ENCODE measurements around the gene CDAN1. TPM values are rescaled to one million over a fixed set of nuclear protein-coding genes. Genes with fewer than 3 reads are reported as not detected.

The CDAN1 gene
- total RNA-seq, 3 donors from 2014 or later = 8.8 to 15.2 (median 14.7) TPM

DNA sequence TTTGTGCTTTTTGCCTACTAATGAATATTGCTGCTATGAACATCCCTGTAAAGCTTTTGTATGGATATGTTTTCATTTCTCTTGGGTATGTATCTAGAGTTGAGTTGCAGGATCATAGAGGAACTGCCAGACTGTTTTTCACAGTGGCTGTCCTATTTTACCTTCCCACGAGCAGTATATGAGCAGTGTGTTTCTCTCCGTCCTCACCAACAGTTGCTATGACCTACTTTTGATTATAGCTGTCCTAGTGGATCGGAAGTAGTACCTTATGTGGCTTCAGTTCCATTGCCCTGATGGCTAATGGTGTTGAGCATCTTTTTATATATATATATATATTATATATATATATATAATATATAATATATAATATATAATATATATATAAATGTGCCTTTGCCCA, 25.2 kb downstream of the CDAN1 start:
- Histone ChIP-seq H3K4me3 (no peak overlapping the region), H3K36me3 (no peaks in the 10 kb centered on the region), H3K27ac (no peak overlapping the region), H3K9me3 (no peaks in the 10 kb centered on the region), H3K4me1 (no peaks in the 10 kb centered on the region), H3K27me3 (no peaks in the 10 kb centered on the region)
- TF ChIP-seq, protein P1, sequence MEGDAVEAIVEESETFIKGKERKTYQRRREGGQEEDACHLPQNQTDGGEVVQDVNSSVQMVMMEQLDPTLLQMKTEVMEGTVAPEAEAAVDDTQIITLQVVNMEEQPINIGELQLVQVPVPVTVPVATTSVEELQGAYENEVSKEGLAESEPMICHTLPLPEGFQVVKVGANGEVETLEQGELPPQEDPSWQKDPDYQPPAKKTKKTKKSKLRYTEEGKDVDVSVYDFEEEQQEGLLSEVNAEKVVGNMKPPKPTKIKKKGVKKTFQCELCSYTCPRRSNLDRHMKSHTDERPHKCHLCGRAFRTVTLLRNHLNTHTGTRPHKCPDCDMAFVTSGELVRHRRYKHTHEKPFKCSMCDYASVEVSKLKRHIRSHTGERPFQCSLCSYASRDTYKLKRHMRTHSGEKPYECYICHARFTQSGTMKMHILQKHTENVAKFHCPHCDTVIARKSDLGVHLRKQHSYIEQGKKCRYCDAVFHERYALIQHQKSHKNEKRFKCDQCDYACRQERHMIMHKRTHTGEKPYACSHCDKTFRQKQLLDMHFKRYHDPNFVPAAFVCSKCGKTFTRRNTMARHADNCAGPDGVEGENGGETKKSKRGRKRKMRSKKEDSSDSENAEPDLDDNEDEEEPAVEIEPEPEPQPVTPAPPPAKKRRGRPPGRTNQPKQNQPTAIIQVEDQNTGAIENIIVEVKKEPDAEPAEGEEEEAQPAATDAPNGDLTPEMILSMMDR (IDR thresholded peaks at IDR 0.05) = no peak
- no peak for TF ChIP-seq POLR2AphosphoS5 (IDR thresholded peaks at IDR 0.05)
- no peak for TF ChIP-seq POLR2A (IDR thresholded peaks at IDR 0.05)
- DNase-seq (ENCODE audit: low spot score in 2 of 2) = no peak
- intact Hi-C loops (cut with DNase I; ENCODE audit: low total_unique reads) = no loop called here

DNA sequence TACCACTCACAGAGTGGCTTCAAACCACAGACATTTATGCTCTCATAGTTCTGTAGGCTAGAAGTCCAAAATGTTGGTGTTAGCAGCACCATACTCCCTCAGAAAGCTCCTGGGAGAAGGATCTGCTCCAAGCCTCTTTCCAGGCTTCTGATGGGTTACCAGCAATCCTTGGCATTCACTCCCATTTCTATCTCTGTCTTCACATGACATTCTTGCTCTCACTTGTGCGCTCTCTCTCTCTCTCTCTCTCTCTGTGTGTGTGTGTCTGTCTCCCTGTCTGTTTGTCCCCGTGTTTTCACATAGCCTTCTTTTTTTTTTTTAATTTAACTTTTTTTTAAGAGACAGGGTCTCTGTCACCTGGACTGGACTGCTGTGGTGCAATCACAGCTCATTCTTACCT, 26.3 kb downstream of the CDAN1 start:
- TF ChIP-seq, protein P1 (IDR thresholded peaks at IDR 0.05) = no peak
- TF ChIP-seq POLR2AphosphoS5 (IDR thresholded peaks at IDR 0.05) (no peak), POLR2A (IDR thresholded peaks at IDR 0.05) (no peak)
- Histone ChIP-seq H3K36me3 (no peaks in the 10 kb centered on the region), H3K4me3 (no peak overlapping the region), H3K9me3 (no peaks in the 10 kb centered on the region), H3K27me3 (no peaks in the 10 kb centered on the region), H3K4me1 (no peaks in the 10 kb centered on the region), H3K27ac (no peak overlapping the region)
- no peak for DNase-seq (ENCODE audit: low spot score in 2 of 2)
- intact Hi-C loops (cut with DNase I; ENCODE audit: low total_unique reads) = no loop called here

DNA sequence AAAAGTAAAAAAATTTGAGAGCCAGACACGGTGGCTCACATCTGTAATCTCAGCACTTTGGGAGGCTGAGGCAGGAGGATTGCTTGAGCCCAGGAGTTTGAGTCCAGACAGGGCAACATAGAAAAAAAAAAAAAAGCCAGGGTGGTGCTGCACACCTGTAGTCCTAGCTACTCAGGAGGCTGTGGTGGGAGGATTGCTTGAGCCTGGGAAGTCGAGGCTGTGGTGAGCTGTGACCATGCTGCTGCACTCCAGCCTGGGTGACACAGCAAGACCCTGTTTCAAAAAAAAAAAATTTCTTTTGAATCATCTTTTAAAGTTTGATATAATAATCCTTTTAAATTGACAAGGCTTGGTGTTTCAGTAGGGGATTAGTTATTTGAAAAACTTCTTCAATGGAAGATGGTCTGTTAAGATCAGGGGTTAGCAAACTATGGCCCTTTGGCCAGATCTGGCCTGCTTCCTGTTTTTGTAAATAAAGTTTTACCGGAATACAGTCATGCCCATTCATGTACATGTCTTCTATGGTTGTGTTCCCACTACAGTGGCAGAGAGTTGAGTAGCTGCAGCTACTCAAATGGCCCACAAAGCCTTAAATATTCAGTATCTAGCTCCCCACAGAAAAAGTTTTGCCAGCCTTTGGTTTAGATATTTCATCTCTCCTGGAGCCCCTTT, 28.9 kb downstream of the CDAN1 start:
- no peak for DNase-seq (ENCODE audit: low spot score in 2 of 2)
- intact Hi-C loops (cut with DNase I; ENCODE audit: low total_unique reads) = no loop called here
- H3K27ac ChIP-seq = peak overlapping the region in 1 of 2 donors; percentile 8
- no peaks in the 10 kb centered on the region for H3K36me3 ChIP-seq
- H3K4me3 ChIP-seq = no peak overlapping the region
- no peaks in the 10 kb centered on the region for H3K4me1 ChIP-seq
- no peak for TF ChIP-seq POLR2AphosphoS5 (IDR thresholded peaks at IDR 0.05)
- TF ChIP-seq, protein P1 (IDR thresholded peaks at IDR 0.05) = no peak
- TF ChIP-seq POLR2A (IDR thresholded peaks at IDR 0.05) = no peak
- H3K27me3 ChIP-seq = no peaks in the 10 kb centered on the region
- no peaks in the 10 kb centered on the region for H3K9me3 ChIP-seq

DNA sequence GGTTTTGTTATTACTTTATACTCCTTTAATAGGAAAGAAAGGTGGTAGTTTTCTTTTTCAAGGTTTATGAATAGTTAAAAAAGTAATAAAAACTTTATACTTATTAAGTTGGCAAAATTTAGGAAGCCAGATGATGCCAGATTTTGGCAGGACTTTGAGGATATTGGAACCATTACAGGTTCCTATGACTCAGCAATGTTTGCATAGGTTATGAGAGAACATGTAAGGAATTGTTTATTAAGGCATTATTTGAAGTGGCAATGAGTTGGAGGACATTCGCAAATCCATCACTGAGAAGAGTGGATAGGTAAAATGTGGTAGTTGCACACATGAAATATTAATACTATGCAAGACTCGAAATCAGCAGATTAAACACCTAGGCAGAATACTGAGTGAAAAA, 29.9 kb downstream of the CDAN1 start:
- Histone ChIP-seq H3K9me3 (no peaks in the 10 kb centered on the region), H3K36me3 (no peaks in the 10 kb centered on the region), H3K4me1 (no peaks in the 10 kb centered on the region), H3K4me3 (no peak overlapping the region), H3K27ac (no peak overlapping the region), H3K27me3 (no peaks in the 10 kb centered on the region)
- intact Hi-C loops (cut with DNase I; ENCODE audit: low total_unique reads) = no loop called here
- DNase-seq (ENCODE audit: low spot score in 2 of 2) = no peak
- TF ChIP-seq POLR2A (IDR thresholded peaks at IDR 0.05) (no peak), POLR2AphosphoS5 (IDR thresholded peaks at IDR 0.05) (no peak)
- TF ChIP-seq, protein P1 (IDR thresholded peaks at IDR 0.05) = no peak

DNA sequence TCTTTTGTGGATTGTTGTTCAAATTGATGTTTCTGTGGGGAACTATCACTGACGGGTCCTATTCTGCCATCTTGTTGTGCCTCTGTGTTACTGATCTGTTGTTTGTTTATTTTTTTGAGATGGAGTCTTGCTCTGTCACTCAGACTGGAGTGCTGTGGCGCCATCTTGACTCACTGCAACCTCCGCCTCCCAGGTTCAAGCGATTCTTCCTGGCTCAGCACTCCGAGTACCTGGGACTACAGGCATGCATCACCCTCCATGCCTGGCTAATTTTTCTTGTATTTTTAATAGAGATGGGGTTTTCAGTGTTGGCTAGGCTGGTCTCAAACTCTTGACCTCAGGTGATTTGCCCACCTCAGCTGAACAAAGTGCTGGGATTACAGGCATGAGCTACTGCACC, 31.6 kb downstream of the CDAN1 start:
- no peak overlapping the region for H3K4me3 ChIP-seq
- no peaks in the 10 kb centered on the region for H3K27me3 ChIP-seq
- H3K27ac ChIP-seq = no peak overlapping the region
- no peaks in the 10 kb centered on the region for H3K9me3 ChIP-seq
- intact Hi-C loops (cut with DNase I; ENCODE audit: low total_unique reads) = no loop called here
- no peak for DNase-seq (ENCODE audit: low spot score in 2 of 2)
- no peak for TF ChIP-seq POLR2A (IDR thresholded peaks at IDR 0.05)
- H3K4me1 ChIP-seq = no peaks in the 10 kb centered on the region
- H3K36me3 ChIP-seq = no peaks in the 10 kb centered on the region
